Adrenal gland (tissue), 12 donors: ENCODE results near the gene ABL1. TPM values are rescaled to one million over a fixed set of nuclear protein-coding genes. Genes with fewer than 3 reads are reported as not detected.

Experiments used
- DNase-seq, 7 donors: peaks; one replicate each; pipeline ENCODE4 v3.0.0-alpha.2; 2019 to 2020
- H3K27ac ChIP-seq, 5 donors: fragments of 200-600 bp; sonication (generic) in 4 of 5; 1 replicate in 3 of 5; 2 replicates in 2 of 5; pipeline versions ENCODE4 v1.5.1 to v1.8.0; 2016 to 2020; ENCODE audit warnings: mild to moderate bottlenecking in 1 of 5
- H3K27me3 ChIP-seq: fragments of 200-600 bp; 2 replicates; pipeline ENCODE4 v1.8.0; 2021
- H3K36me3 ChIP-seq, 2 donors: fragments of 200-600 bp; replicated peaks in 1 of 2; 1 replicate in 1 of 2; 2 replicates in 1 of 2; pipeline versions ENCODE4 v1.5.1 to v1.8.0; 2018 to 2022
- H3K4me1 ChIP-seq, 2 donors: fragments of 200-600 bp; replicated peaks in 1 of 2; 1 replicate in 1 of 2; 2 replicates in 1 of 2; pipeline versions ENCODE4 v1.5.1 to v1.8.0; 2018 to 2021
- H3K4me3 ChIP-seq, 4 donors: fragments of 200-600 bp; sonication (generic) in 3 of 4; one replicate each; pipeline ENCODE4 v1.5.1; 2016 to 2018
- H3K9me3 ChIP-seq, 3 donors: fragments of 200-600 bp; sonication (generic) in 1 of 3; replicated peaks in 1 of 3; 1 replicate in 2 of 3; 2 replicates in 1 of 3; pipeline versions ENCODE4 v1.5.1 to v1.8.0; 2016 to 2021
- POLR2A ChIP-seq, 2 donors: fragments of 450-650 bp; IDR thresholded peaks; one replicate each; pipeline ENCODE4 v1.6.1; 2017; ENCODE audit warnings: antibody characterized with exemption in 2 of 2, mild to moderate bottlenecking in 2 of 2, moderate library complexity in 1 of 2
- WGBS, 4 donors: extraction: QIAGEN DNeasy Blood & Tissue Kit in 2 of 4; methylation state at CpG; one replicate each; pipeline versions ENCODE4 v1.1.5 to v1.1.7; 2013 to 2017; 5-methylcytosine and 5-hydroxymethylcytosine counted together
- intact Hi-C, 2 donors: fragments of 100-400 bp; cut with DNase I; formaldehyde crosslinking; loops; one replicate each; pipeline versions ENCODE4 v1.14.1 to v1.15.0; 2022 to 2023
- polyA plus RNA-seq, 3 donors: library from polyadenylated mRNA; stranded (reverse); fragments of 200-250 nt in 2 of 3; fragments of 350-450 nt in 1 of 3; fragmentation: Illumina TruSeq in 1 of 3; extraction: RNeasy Lipid Tissue Mini Kit (QIAGEN cat#74804) in 1 of 3; gene quantifications; one replicate each; pipeline ENCODE4 v1.2.3, GENCODE V29; 2013 to 2014
- total RNA-seq, 9 donors: library from RNA; depleted of rRNA in 4 of 9; stranded (reverse); fragments of >200 nt in 4 of 9; fragments of 120-200 nt in 1 of 9; fragmentation: NEBNext Ultra II Directional in 1 of 9; extraction: Animal tissue kit (Norgen Biotek cat#: 25700) in 1 of 9; gene quantifications; one replicate each; pipeline versions ENCODE4 v1.1.0 to v1.2.4, GENCODE V29; 2013 to 2023
- TF ChIP-seq, protein P1 (sequence below), 6 experiments: fragments of 450-650 bp in 4 of 6; fragments of 200-600 bp in 2 of 6; sonication (generic) in 1 of 6; IDR thresholded peaks; 1 replicate in 5 of 6; 2 replicates in 1 of 6; pipeline versions ENCODE4 v1.5.1 to v1.8.0; 2016 to 2021; ENCODE audit warnings: antibody characterized with exemption in 6 of 6, mild to moderate bottlenecking in 2 of 6, moderate library complexity in 1 of 6
- donor health status: healthy with polysubstance abuse.
- donor health status: Bipolar disorder and iron deficiency.
- donor health status: DM: yes; HTN: yes; CAD: no.
- donor health status: DM: no; HTN: no; CAD: no.
- donor health status: DM: no; HTN: no; CAD: no.
- donor health status: DM: yes; HTN: yes; CAD: no.

Gene ABL1
- total and polyA plus RNA-seq, 12 donors = 27.2 to 83.2 (median 45.7) TPM

DNA sequence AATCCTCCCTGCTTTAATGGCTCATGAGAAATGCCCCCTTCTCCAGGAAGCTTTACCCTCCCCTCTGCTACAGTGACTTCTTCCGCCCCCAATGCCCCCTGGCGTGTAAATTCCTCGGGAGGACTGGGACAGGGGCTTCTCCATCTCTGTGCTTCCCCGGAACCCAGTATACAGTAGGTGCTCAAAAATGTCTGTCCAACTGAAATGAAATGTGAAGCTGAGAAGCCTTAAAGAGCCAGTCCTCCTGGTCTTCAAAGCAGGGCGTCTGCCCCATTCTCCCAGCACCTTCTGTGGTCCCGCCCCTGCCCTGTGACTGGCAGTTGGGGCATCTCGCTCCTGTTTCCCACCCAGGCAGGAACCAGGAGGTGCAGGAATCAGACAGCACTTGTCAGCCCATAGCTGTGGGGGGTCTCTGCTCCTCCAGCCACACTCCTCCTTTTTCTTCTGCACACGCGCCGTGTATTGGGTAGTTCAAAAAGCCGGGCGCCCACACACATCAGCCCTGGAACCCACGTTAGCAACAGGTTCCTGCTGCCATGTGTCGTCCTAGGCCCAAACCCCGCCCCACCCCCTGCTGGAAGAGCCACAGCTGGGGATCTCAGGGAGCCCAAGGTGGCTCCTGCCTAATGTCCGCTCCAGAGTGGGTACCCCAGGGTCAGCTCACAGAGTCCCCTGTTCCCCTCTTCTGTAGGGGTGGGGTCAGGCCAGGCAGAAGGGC lies 88.0 kb downstream of the ABL1 start:
- TF ChIP-seq, protein P1, sequence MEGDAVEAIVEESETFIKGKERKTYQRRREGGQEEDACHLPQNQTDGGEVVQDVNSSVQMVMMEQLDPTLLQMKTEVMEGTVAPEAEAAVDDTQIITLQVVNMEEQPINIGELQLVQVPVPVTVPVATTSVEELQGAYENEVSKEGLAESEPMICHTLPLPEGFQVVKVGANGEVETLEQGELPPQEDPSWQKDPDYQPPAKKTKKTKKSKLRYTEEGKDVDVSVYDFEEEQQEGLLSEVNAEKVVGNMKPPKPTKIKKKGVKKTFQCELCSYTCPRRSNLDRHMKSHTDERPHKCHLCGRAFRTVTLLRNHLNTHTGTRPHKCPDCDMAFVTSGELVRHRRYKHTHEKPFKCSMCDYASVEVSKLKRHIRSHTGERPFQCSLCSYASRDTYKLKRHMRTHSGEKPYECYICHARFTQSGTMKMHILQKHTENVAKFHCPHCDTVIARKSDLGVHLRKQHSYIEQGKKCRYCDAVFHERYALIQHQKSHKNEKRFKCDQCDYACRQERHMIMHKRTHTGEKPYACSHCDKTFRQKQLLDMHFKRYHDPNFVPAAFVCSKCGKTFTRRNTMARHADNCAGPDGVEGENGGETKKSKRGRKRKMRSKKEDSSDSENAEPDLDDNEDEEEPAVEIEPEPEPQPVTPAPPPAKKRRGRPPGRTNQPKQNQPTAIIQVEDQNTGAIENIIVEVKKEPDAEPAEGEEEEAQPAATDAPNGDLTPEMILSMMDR (IDR thresholded peaks at IDR 0.05) = no peak
- no peak for TF ChIP-seq POLR2A (IDR thresholded peaks at IDR 0.05)
- no peak for DNase-seq
- whole genome bisulfite sequencing, 4 donors = 87 to 89% (median 87%) methylated on average over 15 to 16 of the region's 16 CpGs
- no peaks in the 10 kb centered on the region for H3K27me3 ChIP-seq
- H3K4me1 ChIP-seq = no peaks in the 10 kb centered on the region
- H3K4me3 ChIP-seq = no peak overlapping the region
- no peaks in the 10 kb centered on the region for H3K36me3 ChIP-seq
- H3K9me3 ChIP-seq = no peaks in the 10 kb centered on the region
- H3K27ac ChIP-seq = no peak overlapping the region
- intact Hi-C loops = no loop called here

DNA sequence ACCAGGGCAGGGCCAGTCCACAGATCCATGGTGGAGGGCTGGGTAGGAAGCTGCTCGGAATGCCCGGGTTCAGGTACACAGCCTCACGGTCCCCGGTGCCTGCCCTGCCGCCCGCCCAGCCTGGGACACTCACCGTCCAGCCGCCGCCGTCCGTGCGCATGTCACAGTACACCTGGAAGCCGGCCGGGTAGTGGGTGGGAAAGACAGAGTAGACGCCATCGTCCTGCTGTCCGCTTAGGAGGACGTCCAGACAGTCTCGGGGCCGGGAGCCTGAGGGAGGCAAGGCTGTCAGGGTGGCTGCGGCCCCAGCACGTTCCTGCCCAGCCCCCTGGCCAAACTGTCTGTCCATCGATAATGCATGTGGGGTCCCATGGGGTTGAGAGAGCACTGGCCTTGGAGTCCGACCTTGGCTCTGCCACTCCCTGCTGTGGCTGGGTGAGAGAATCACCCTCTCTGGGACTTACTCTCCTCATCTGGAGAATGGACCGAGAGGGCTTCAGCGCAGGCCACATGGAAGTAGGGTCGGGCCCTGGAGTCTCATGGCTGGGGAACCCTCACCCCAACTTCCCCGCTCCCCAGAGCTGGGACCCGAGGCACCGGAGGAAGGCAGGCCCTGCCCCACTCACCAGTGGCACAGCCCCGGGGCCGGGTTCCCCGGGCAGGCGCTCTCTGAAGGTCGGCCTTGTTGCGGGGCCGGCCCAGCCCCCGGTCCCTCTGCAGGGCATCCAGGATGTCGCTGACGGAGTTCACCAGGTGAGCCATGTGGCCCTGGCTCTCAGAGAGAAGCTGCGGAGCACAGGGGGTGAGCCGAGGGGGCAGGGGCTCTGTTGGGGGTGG lies 88.8 kb downstream of the ABL1 start:
- intact Hi-C loops = no loop called here
- no peaks in the 10 kb centered on the region for H3K9me3 ChIP-seq
- H3K36me3 ChIP-seq = no peaks in the 10 kb centered on the region
- no peaks in the 10 kb centered on the region for H3K27me3 ChIP-seq
- H3K27ac ChIP-seq = no peak overlapping the region
- 77 to 85% (median 80%) methylated on average over 4 to 42 of the region's 42 CpGs for WGBS, 4 donors
- DNase-seq = no peak
- no peak overlapping the region for H3K4me3 ChIP-seq
- H3K4me1 ChIP-seq = peaks cover 6 to 7% of the 10 kb centered on the region in 2 donors
- TF ChIP-seq, protein P1 (IDR thresholded peaks at IDR 0.05) = no peak
- no peak for TF ChIP-seq POLR2A (IDR thresholded peaks at IDR 0.05)

DNA sequence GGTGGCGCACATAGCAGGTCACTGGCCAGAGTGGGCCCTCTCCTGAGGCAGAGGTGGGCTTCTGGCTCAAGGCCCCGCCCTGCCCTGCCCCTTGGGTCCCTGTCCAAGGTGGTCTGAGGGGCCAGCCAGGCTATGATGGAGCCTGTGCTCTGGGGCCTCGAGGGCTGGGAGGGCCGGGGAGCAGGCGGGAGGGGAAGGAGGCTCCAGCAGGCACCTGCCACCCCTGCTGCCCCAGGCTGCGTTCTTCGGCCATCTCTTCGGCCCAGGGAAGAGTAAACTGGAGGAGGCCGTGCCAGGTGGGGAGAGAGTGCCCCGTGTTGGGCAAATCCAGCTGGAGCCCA lies 89.4 kb downstream of the ABL1 start:
- peaks cover 7 to 9% of the 10 kb centered on the region in 2 donors for H3K4me1 ChIP-seq
- H3K9me3 ChIP-seq = no peaks in the 10 kb centered on the region
- TF ChIP-seq, protein P1 (IDR thresholded peaks at IDR 0.05) = no peak
- TF ChIP-seq POLR2A (IDR thresholded peaks at IDR 0.05) = no peak
- intact Hi-C loops = no loop called here
- no peak overlapping the region for H3K27ac ChIP-seq
- no peak overlapping the region for H3K4me3 ChIP-seq
- no peak for DNase-seq
- WGBS, 4 donors = 75 to 90% (median 82%) methylated on average over 4 to 10 of the region's 10 CpGs
- H3K27me3 ChIP-seq = no peaks in the 10 kb centered on the region
- no peaks in the 10 kb centered on the region for H3K36me3 ChIP-seq

DNA sequence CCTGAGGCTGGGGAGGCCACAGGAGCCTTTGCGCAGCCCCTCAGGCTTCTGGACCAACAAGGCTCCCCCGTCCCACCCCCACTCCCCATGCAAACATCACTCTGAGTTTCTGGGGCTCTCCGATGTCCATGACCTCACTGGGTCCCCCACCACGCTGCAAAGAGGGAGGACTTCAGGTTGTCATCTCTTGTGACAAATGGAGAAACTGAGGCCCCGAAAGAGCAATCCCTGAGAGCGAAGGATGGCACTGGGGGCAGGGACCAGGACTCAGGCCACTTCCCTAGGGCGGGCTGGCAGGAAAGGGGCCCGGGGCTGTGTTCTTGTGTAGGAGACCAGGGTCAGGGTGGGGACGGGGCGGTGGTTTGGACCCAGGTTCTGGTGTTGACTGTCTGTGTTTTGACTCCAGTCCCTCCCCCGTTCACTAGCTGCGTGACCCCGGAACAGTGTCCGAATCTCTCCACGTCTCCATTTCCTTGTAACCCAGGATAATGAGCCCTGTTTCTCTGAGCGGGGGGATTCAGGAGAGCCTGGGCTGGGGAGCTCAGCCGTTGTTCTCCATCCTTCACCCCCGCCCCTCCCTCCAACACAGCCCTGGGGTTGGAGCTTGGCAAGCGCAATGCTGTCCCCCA lies 90.1 kb downstream of the ABL1 start:
- WGBS, 4 donors = 79 to 85% (median 82%) methylated on average over 15 to 19 of the region's 19 CpGs
- Histone ChIP-seq H3K4me1 (peaks cover 7 to 9% of the 10 kb centered on the region in 2 donors), H3K9me3 (no peaks in the 10 kb centered on the region), H3K36me3 (no peaks in the 10 kb centered on the region), H3K27ac (no peak overlapping the region), H3K27me3 (no peaks in the 10 kb centered on the region), H3K4me3 (no peak overlapping the region)
- TF ChIP-seq, protein P1 (IDR thresholded peaks at IDR 0.05) = no peak
- no peak for TF ChIP-seq POLR2A (IDR thresholded peaks at IDR 0.05)
- intact Hi-C loops = no loop called here
- DNase-seq = no peak
